Endodermal cell (in vitro differentiated cells): ENCODE data around the gene ASGR2. TPM values are rescaled to one million over a fixed set of nuclear protein-coding genes. Genes with fewer than 3 reads are reported as not detected.

Experiments used
- DNase-seq: peaks from one replicate; pipeline ENCODE4 v3.0.0-alpha.2; 2017
- H3K27ac ChIP-seq: 2 replicates; pipeline ENCODE4 v1.5.1; 2013; ENCODE audit warnings: mild to moderate bottlenecking, low read depth, low read length, moderate library complexity
- H3K27me3 ChIP-seq: 2 replicates; pipeline ENCODE4 v1.6.1; 2013; ENCODE audit warnings: mild to moderate bottlenecking, low read length, moderate library complexity; ENCODE audit not compliant: insufficient read depth, control insufficient read depth, poor library complexity, severe bottlenecking
- H3K36me3 ChIP-seq: 2 replicates; pipeline ENCODE4 v1.7.0; 2013; ENCODE audit warnings: mild to moderate bottlenecking, low read length, moderate library complexity; ENCODE audit not compliant: control insufficient read depth, insufficient read depth
- H3K4me1 ChIP-seq: one replicate; pipeline ENCODE4 v1.7.0; 2013; ENCODE audit warnings: low read length; ENCODE audit not compliant: control insufficient read depth, insufficient read depth
- H3K4me3 ChIP-seq: 2 replicates; pipeline ENCODE4 v1.5.1; 2013; ENCODE audit warnings: mild to moderate bottlenecking, low read length, moderate library complexity
- H3K9ac ChIP-seq: 2 replicates; pipeline ENCODE4 v1.6.1; 2013; ENCODE audit warnings: mild to moderate bottlenecking, low read length, moderate library complexity; ENCODE audit not compliant: poor library complexity, severe bottlenecking; ENCODE audit errors: extremely low read depth
- H3K9me3 ChIP-seq: 2 replicates; pipeline ENCODE4 v1.6.1; 2013; ENCODE audit warnings: mild to moderate bottlenecking, low read length, moderate library complexity; ENCODE audit not compliant: control insufficient read depth
- H3K27ac Mint-ChIP-seq: 2 replicates; pipeline ENCODE4 v1.8.0; 2020; ENCODE audit warnings: mixed read lengths
- H3K27me3 Mint-ChIP-seq: 2 replicates; pipeline ENCODE4 v1.8.0; 2021; ENCODE audit warnings: mild to moderate bottlenecking, mixed read lengths; ENCODE audit not compliant: insufficient read depth
- H3K36me3 Mint-ChIP-seq: 2 replicates; pipeline ENCODE4 v1.8.0; 2020; ENCODE audit warnings: low read depth, mixed read lengths
- H3K4me1 Mint-ChIP-seq: 2 replicates; pipeline ENCODE4 v1.8.0; 2020; ENCODE audit warnings: mixed read lengths
- H3K4me3 Mint-ChIP-seq: 2 replicates; pipeline ENCODE4 v1.8.0; 2020; ENCODE audit warnings: mild to moderate bottlenecking, moderate library complexity, mixed read lengths
- H3K9me3 Mint-ChIP-seq: 2 replicates; pipeline ENCODE4 v1.8.0; 2020; ENCODE audit warnings: mild to moderate bottlenecking, mixed read lengths
- CTCF ChIP-seq: fragments of 200-600 bp; sonication (generic); conservative IDR thresholded peaks from 2 replicates; pipeline ENCODE4 v1.5.0; 2021; ENCODE audit warnings: antibody characterized with exemption, mild to moderate bottlenecking
- WGBS, 2 experiments: methylation state at CpG; one replicate each; pipeline versions ENCODE4 v1.1.5 to v1.1.7; 2013; ENCODE audit warnings: missing lambda C conversion rate in 2 of 2, mixed read lengths in 1 of 2; ENCODE audit not compliant: insufficient coverage in 1 of 2, insufficient read length in 1 of 2; 5-methylcytosine and 5-hydroxymethylcytosine counted together
- total RNA-seq, 2 donors: library from RNA; stranded (reverse); fragmentation: NEBNext Ultra II Directional in 1 of 2; extraction: Animal tissue kit (Norgen Biotek cat#: 25700) in 1 of 2; gene quantifications; 2 replicates in 1 of 2; 3 replicates in 1 of 2; pipeline ENCODE4 v1.2.1, GENCODE V29; 2021

The ASGR2 gene
- total RNA-seq, 2 donors from 2014 or later = 0.44 TPM; not detected in 1

- Histone ChIP-seq H3K9me3 (no peaks in the 10 kb centered on the region), H3K9ac (no peak overlapping the region), H3K27ac (no peak overlapping the region), H3K27me3 (no peaks in the 10 kb centered on the region), H3K36me3 (no peaks in the 10 kb centered on the region), H3K4me3 (no peak overlapping the region), H3K4me1 (no peaks in the 10 kb centered on the region)
- Mint-ChIP-seq H3K9me3 (no peaks in the 10 kb centered on the region), H3K36me3 (no peaks in the 10 kb centered on the region), H3K4me3 (no peak overlapping the region), H3K27ac (no peak overlapping the region), H3K4me1 (peaks cover 11% of the 10 kb centered on the region), H3K27me3 (no peaks in the 10 kb centered on the region)
- no peak for TF ChIP-seq CTCF
- WGBS, 2 experiments = 90 to 100% methylated on average over 4 to 9 of the region's 9 CpGs
- DNase-seq = no peak
Observed at GRCh38 chr17:7108981-7109380, 5.6 kb downstream of the ASGR2 start.

GRCh38 chr17:7108560-7108925 lies 6.1 kb downstream of the ASGR2 start:
- Histone ChIP-seq H3K27ac (no peak overlapping the region), H3K9ac (no peak overlapping the region), H3K4me1 (no peaks in the 10 kb centered on the region), H3K27me3 (no peaks in the 10 kb centered on the region), H3K4me3 (no peak overlapping the region), H3K9me3 (no peaks in the 10 kb centered on the region), H3K36me3 (no peaks in the 10 kb centered on the region)
- no peaks in the 10 kb centered on the region for H3K27me3 Mint-ChIP-seq
- no peak for TF ChIP-seq CTCF
- no peaks in the 10 kb centered on the region for H3K9me3 Mint-ChIP-seq
- DNase-seq = no peak
- no peak overlapping the region for H3K4me3 Mint-ChIP-seq
- no peak overlapping the region for H3K27ac Mint-ChIP-seq
- WGBS, 2 experiments = 94% methylated on average over 3 to 10 of the region's 10 CpGs
- H3K36me3 Mint-ChIP-seq = no peaks in the 10 kb centered on the region
- H3K4me1 Mint-ChIP-seq = peaks cover 11% of the 10 kb centered on the region

GRCh38 chr17:7107795-7108559 lies 6.6 kb downstream of the ASGR2 start:
- no peaks in the 10 kb centered on the region for H3K36me3 Mint-ChIP-seq
- no peaks in the 10 kb centered on the region for H3K36me3 ChIP-seq

More at GRCh38 chr17:7107795-7108559, 6.6 kb downstream of the ASGR2 start:
- 91 to 95% methylated on average over 21 to 32 of the region's 32 CpGs for WGBS, 2 experiments
- no peak overlapping the region for H3K27ac Mint-ChIP-seq
- Histone ChIP-seq H3K4me1 (no peaks in the 10 kb centered on the region), H3K27me3 (no peaks in the 10 kb centered on the region), H3K4me3 (no peak overlapping the region), H3K9me3 (no peaks in the 10 kb centered on the region), H3K27ac (no peak overlapping the region), H3K9ac (no peak overlapping the region)
- H3K4me1 Mint-ChIP-seq = peaks cover 11% of the 10 kb centered on the region
- peaks cover 5% of the 10 kb centered on the region for H3K27me3 Mint-ChIP-seq
- no peak for DNase-seq
- TF ChIP-seq CTCF = no peak
- H3K4me3 Mint-ChIP-seq = no peak overlapping the region
- no peaks in the 10 kb centered on the region for H3K9me3 Mint-ChIP-seq
